ENCODE data around the gene LHFPL3. TPM values are rescaled to one million over a fixed set of nuclear protein-coding genes. Genes with fewer than 3 reads are reported as not detected.

The LHFPL3 gene
- total and polyA plus RNA-seq, 9 of the 15 experiments (the other 6 are each of a cell fraction or from before 2014, with no cell fraction given) = 0.21 to 0.52 TPM; not detected in 7

DNA sequence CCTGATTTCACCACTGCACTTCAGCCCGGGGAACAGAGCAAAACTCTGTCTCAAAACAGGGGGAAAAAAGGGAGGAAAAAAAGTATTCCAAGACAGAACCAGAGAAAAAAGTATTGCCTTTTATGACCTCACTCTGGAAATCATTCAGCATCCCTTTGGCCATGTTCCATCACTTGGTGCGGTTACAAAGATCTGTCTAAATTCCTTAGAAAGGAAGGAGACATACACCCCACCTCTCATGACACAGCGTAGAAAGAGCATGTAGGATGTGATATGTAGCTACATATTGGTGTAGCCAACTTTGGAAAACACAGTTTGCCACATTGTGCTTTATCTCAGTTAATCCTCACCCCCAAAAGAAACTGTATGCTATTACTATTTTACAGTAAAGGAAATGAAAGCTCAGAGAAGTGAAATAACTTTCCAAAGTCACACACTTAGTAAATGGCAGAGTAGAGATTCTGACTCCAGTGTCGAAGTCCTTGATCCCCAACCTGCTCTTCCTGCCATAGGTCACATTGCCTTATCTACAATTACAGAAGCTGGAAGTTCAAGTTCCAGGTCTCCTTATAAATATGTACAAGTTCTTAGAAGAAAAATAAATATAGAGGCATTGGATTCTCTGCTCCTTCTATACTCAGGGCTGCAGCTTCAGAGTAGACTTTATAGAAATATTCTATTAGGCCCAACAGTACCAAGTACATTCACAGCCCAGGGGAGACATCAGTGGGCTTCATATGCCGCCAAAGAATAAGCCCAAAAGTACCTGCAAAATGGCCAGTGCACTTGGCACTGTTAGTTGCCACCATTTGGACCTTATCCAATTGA lies 594.0 kb downstream of the LHFPL3 start:
- 14% methylated on average over 5 of the region's 5 CpGs for WGBS (ENCODE audit: insufficient coverage, low coverage, missing lambda C conversion rate)
- FAIRE-seq (no peak), DNase-seq (ENCODE audit: extremely low read depth in 1 of 4, low spot score in 3 of 4) (no peak), ATAC-seq (peak; percentile 11)
- intact Hi-C loops (cut with micrococcal nuclease) = loop anchor here (1.0 to 5.0 kb wide), 7 partner anchors 59 to 666 kb away; no protein-coding TSS in a partner anchor
- CTCF ChIA-PET (ENCODE audit: low intra/inter-chr PET ratio) = interaction anchor here (1.3 to 2.4 kb wide), 5 partner anchors 59 to 566 kb away, joined by 4 to 12 read pairs (median 8); no protein-coding TSS in a partner anchor
- POLR2A ChIA-PET = interaction anchor here (1.1 kb wide), 1 partner anchor 59 kb away, joined by 4 read pairs; no protein-coding TSS in a partner anchor
- H3K4me1 ChIP-seq (replicated peaks in 1 of 2; ENCODE audit: control insufficient read depth in 2 of 2, insufficient read depth in 2 of 2, low read length in 2 of 2) = peaks cover 0 to 5% of the 10 kb centered on the region in 2 experiments; a peak in 2 of 5 replicates
- no peaks in the 10 kb centered on the region for H3K36me3 ChIP-seq (ENCODE audit: control insufficient read depth, insufficient read depth, low read length)
- no TSS peak for BruUV-seq (replicated peaks)
- no peak overlapping the region for H3K27ac ChIP-seq (ENCODE audit: extremely low read depth, low read depth, low read length)
- no peak overlapping the region for H2AFZ ChIP-seq (ENCODE audit: low read depth, low read length)
- no peaks in the 10 kb centered on the region for H3K9me3 ChIP-seq (replicated peaks; ENCODE audit: control insufficient read depth, insufficient read depth, low read depth, low read length)
- no peak overlapping the region for H3K9ac ChIP-seq (ENCODE audit: insufficient read depth in 1 of 2, low read depth in 2 of 2, low read length in 2 of 2)
- in situ Hi-C loops (cut with MboI) = loop anchor here (25.0 kb wide), 1 partner anchor 1360 kb away; no protein-coding TSS in a partner anchor
- no peaks in the 10 kb centered on the region; the same call in 1 of the 2 replicates for H4K20me1 ChIP-seq (replicated peaks; ENCODE audit: control insufficient read depth, insufficient read depth, low read length)
- H3K9me1 ChIP-seq (ENCODE audit: control insufficient read depth, insufficient read depth, low read length) = no peaks in the 10 kb centered on the region
- no peaks in the 10 kb centered on the region for H3K79me2 ChIP-seq (ENCODE audit: control insufficient read depth, insufficient read depth, low read length)
- TF ChIP-seq, protein P1, sequence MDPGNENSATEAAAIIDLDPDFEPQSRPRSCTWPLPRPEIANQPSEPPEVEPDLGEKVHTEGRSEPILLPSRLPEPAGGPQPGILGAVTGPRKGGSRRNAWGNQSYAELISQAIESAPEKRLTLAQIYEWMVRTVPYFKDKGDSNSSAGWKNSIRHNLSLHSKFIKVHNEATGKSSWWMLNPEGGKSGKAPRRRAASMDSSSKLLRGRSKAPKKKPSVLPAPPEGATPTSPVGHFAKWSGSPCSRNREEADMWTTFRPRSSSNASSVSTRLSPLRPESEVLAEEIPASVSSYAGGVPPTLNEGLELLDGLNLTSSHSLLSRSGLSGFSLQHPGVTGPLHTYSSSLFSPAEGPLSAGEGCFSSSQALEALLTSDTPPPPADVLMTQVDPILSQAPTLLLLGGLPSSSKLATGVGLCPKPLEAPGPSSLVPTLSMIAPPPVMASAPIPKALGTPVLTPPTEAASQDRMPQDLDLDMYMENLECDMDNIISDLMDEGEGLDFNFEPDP (CRISPR knock-in tag; IDR thresholded peaks at IDR 0.05) = no peak
- TF ChIP-seq RBM22 (IDR thresholded peaks at IDR 0.05; ENCODE audit: low read depth, low read length, poor library complexity, severe bottlenecking) = no peak
- peak; percentile 18 for TF ChIP-seq NEUROD1 (IDR thresholded peaks at IDR 0.05; ENCODE audit: borderline replicate concordance, low read depth, low read length, partially characterized antibody)
- no peak for TF ChIP-seq ZNF24 (IDR thresholded peaks at IDR 0.05)
- peak; percentile 9; the same call in 1 of the 2 replicates for TF ChIP-seq CXXC5 (CRISPR knock-in tag; IDR thresholded peaks at IDR 0.05)
- TF ChIP-seq NFIC (IDR thresholded peaks at IDR 0.05) = no peak
- H3K4me2 ChIP-seq (ENCODE audit: insufficient read depth, low read length) = no peak overlapping the region
- peaks cover 0 to 2% of the 10 kb centered on the region in 2 experiments; a peak in 1 of 5 replicates for H3K27me3 ChIP-seq (ENCODE audit: control insufficient read depth in 2 of 2, insufficient read depth in 2 of 2, low read length in 2 of 2)
- H3K4me3 ChIP-seq = no peak overlapping the region

Measured in K562 (cell line).